ENCODE data around the gene MORN3. TPM values are rescaled to one million over a fixed set of nuclear protein-coding genes. Genes with fewer than 3 reads are reported as not detected.
A peak's percentile ranks its signal among the peaks of the same experiment; 100 is the strongest.

Gene MORN3
- total and polyA plus RNA-seq, 8 donors, result 0.17 to 2.8 (median 1.5) TPM

- peak overlapping the region in 1 of 2 donors; percentile 49 for H3K27ac ChIP-seq
These were observed 59.0 kb downstream of the MORN3 start for GRCh38 chr12:121610239-121611149.

GRCh38 chr12:121608301-121608700 lies 61.2 kb downstream of the MORN3 start:
- Histone ChIP-seq H3K36me3 (no peaks in the 10 kb centered on the region), H3K9me3 (no peaks in the 10 kb centered on the region), H3K4me1 (no peaks in the 10 kb centered on the region), H3K27ac (no peak overlapping the region), H3K27me3 (no peaks in the 10 kb centered on the region), H3K4me3 (no peak overlapping the region)
- TF ChIP-seq CTCF (IDR thresholded peaks at IDR 0.05), result no peak
- peak in 1 of 4 donors; percentile 3 for DNase-seq
- intact Hi-C loops (cut with DNase I), result no loop called here
- ATAC-seq, result no peak

More at GRCh38 chr12:121610239-121611149, 59.0 kb downstream of the MORN3 start:
- ATAC-seq (no peak), DNase-seq (peak in 2 of 4 donors; percentile 41 to 50)
- no peak for TF ChIP-seq CTCF (IDR thresholded peaks at IDR 0.05)
- Histone ChIP-seq H3K36me3 (no peaks in the 10 kb centered on the region), H3K4me1 (no peaks in the 10 kb centered on the region), H3K9me3 (no peaks in the 10 kb centered on the region), H3K27me3 (no peaks in the 10 kb centered on the region), H3K4me3 (no peak overlapping the region)
- intact Hi-C loops (cut with DNase I), result no loop called here

GRCh38 chr12:121603581-121603980 lies 65.9 kb downstream of the MORN3 start:
- Histone ChIP-seq H3K9me3 (no peaks in the 10 kb centered on the region), H3K4me3 (no peak overlapping the region), H3K4me1 (no peaks in the 10 kb centered on the region), H3K27me3 (no peaks in the 10 kb centered on the region), H3K27ac (no peak overlapping the region), H3K36me3 (no peaks in the 10 kb centered on the region)
- intact Hi-C loops (cut with DNase I), result no loop called here
- ATAC-seq, result no peak
- no peak for TF ChIP-seq CTCF (IDR thresholded peaks at IDR 0.05)
- no peak for DNase-seq

- no peaks in the 10 kb centered on the region for H3K36me3 ChIP-seq
- no peak for ATAC-seq
- no peak for TF ChIP-seq CTCF (IDR thresholded peaks at IDR 0.05)
- no peaks in the 10 kb centered on the region for H3K4me1 ChIP-seq
- no peak overlapping the region for H3K4me3 ChIP-seq
- intact Hi-C loops (cut with DNase I), result no loop called here
- H3K27ac ChIP-seq, result no peak overlapping the region
- DNase-seq, result no peak
- no peaks in the 10 kb centered on the region for H3K9me3 ChIP-seq
- no peaks in the 10 kb centered on the region for H3K27me3 ChIP-seq
These were observed 66.7 kb downstream of the MORN3 start for GRCh38 chr12:121602766-121603165.

- Histone ChIP-seq H3K4me3 (no peak overlapping the region), H3K9me3 (no peaks in the 10 kb centered on the region), H3K27ac (no peak overlapping the region), H3K36me3 (no peaks in the 10 kb centered on the region), H3K4me1 (no peaks in the 10 kb centered on the region), H3K27me3 (no peaks in the 10 kb centered on the region)
- no peak for ATAC-seq
- TF ChIP-seq CTCF (IDR thresholded peaks at IDR 0.05), result no peak
- DNase-seq, result no peak
- intact Hi-C loops (cut with DNase I), result no loop called here
These were observed 68.6 kb downstream of the MORN3 start for GRCh38 chr12:121600702-121601336.
